Gastrocnemius medialis (tissue), 4 donors: ENCODE results near the gene IGF2BP3.

Experiments
- CTCF ChIP-seq, 5 experiments: fragments of 450-650 bp in 3 of 5; fragments of 200-600 bp in 2 of 5; sonication (generic) in 2 of 5; IDR thresholded peaks in 4 of 5; conservative IDR thresholded peaks in 1 of 5; 1 replicate in 4 of 5; 2 replicates in 1 of 5; pipeline ENCODE4 v1.5.1; 2016 to 2019; ENCODE audit warnings: antibody characterized with exemption in 5 of 5, mild to moderate bottlenecking in 3 of 5, moderate library complexity in 3 of 5
- POLR2A ChIP-seq, 2 donors: fragments of 450-650 bp; IDR thresholded peaks; one replicate each; pipeline ENCODE4 v1.6.1; 2017; ENCODE audit warnings: antibody characterized with exemption in 2 of 2, mild to moderate bottlenecking in 2 of 2, moderate library complexity in 2 of 2

DNA sequence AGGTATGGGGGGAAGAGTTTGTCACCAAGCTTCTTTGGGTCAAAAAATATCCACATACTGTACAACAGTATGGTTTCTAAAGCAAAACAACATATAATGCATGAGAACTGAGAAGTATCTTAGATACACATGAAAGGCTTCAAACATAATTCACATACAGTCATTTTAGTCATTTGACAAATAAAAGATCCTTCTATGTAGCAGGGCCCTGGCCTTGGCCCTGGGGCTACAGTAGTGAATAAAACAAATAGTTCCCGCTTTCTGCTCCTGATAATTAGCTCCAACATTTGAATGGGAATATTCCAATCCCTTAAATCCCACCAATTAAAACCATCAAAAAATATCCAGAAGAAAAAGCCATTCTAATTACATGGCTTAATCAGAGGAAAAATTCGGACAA lies 119.8 kb downstream of the IGF2BP3 start:
- TF ChIP-seq CTCF (IDR thresholded peaks at IDR 0.05 in 4 of 5, conservative IDR thresholded peaks at IDR 0.05 in 1 of 5) (no peak), POLR2A (IDR thresholded peaks at IDR 0.05) (no peak)
